ENCODE data around the gene IL1RAPL2.
"Not testable (repeated sequence)": the region's sequence is repeated elsewhere in the genome, so short reads cannot be mapped to it uniquely, and the experiment has no call there.

IL1RAPL2 gene

DNA sequence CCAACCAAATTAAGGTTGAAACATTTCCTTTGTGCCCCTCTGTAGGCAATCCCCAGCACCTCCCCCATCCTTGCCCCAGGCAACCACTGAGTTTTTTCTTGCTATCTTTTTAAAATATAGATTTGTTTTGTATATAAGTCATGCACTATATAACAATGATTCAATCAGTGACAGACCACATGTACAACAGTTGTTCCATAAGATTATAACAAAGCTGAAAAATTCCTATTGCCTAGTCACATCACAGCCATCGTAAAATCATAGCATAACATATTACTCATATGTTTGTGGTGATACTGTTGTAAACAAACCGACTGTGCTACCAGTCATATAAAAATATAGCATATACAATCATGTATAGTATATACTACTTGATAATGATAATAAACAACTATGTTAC, 1044.4 kb downstream of the IL1RAPL2 start:
- DNase-seq (ENCODE audit: low spot score), result no peak

DNA sequence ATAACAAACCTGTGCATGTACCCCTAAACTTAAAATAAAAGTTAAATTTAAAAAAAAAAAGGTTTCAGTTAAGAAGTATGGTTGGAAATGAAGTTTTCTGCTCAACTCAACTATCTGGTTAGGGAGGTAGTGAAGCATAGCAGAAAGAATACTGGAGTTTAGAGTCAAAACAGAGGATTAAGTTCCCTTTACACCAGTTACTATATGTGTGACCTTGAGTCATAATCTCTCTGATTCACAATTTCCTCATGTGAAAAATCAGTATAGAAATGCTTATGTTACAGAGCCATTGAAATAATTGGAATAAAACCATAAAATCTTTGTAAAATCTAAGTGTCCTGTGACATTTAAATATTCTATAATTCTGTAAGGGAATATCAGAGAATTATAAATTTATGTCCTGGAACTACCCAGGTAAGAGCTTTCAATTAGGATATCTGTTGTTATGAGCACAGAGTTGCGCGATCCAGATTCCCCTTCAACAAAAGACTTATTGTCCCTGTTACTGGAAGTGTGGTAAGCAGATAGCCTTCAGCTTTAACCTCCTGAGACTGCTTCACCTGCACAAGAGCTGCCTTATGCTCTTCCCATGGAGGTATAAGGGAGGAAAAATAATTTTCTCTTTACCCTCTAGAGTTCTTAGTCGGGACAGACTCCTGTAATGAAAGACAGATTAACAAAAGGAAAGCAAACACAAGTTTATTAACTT, 1052.5 kb downstream of the IL1RAPL2 start:
- no peak for DNase-seq (ENCODE audit: low spot score)

- DNase-seq (ENCODE audit: low spot score), result no peak
These were observed 1068.2 kb downstream of the IL1RAPL2 start for GRCh38 chrX:105634180-105634579.

DNA sequence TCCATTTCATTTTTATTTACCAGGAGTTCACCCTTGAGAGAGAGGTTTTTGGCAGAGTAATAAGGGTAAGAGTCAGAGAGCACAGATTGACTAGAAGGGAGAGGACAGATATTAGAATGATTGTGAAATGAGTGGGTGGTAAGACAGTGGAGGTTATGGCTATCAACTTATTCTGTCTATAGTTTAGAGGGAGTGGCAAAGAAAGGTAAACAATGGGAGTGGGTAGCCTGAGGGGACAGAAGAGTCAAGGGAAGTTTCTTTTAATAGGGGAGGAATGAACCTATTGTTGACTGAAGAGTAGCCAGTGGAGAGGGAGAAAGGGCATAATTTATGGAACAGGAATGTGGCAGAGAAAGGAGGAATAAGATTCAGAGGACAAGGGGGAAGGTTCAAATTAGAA, 1069.8 kb downstream of the IL1RAPL2 start:
- DNase-seq (ENCODE audit: low spot score), result no peak

DNA sequence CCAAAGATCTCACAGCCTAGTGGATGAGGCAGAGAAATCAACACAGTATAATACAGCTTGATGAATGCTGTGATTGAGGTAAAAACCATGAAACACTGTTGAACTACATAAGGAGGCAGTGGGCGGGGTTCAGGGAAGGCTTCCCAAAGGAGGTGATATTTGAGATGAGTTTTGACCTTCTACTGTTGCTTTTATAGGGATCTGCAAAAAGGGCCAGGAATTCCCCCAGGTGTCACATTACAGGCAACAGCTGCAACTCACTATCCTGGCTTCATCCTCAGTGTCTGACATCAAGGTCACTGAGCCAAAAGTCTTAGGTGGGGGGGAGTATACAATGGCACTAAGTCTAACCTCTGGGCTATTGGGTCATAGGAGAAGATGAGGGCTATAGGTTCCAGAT, 1070.7 kb downstream of the IL1RAPL2 start:
- DNase-seq (ENCODE audit: low spot score), result no peak

DNA sequence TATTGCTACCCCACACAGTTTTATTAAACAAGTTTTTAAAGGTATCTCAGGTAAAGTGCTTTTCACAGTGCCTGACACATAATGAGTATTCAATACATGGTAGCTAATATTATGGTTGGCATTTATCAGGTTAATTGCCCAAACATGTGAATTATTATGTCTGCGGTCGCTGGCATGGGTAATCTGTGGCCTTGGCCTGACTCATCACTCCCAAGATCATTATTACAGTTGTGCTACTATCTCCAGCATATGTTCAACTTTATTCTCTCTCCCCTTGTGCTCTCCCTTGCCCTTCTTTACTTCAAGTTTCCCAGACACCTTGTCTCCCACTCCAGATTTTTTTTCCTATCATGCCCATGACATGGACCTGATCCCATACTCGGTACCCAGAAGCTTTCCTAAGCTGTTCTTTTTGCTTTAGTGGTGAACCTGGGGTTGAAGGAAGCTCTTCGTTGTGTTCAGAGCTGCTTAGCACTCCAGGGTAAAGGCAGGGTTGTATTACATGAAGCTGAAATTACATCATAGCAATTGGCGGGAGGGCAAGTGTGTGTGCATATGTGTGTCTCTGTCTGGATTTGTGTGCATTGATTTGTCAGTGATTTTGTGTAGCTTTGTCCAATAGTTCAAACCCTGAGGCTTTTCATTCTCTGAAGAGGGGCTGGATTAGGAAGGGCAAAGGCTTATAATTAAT, 1079.8 kb downstream of the IL1RAPL2 start:
- DNase-seq (ENCODE audit: low spot score), result peak; percentile 7

- DNase-seq (ENCODE audit: low spot score), result no peak
These were observed 1080.8 kb downstream of the IL1RAPL2 start for GRCh38 chrX:105646592-105647372.

DNA sequence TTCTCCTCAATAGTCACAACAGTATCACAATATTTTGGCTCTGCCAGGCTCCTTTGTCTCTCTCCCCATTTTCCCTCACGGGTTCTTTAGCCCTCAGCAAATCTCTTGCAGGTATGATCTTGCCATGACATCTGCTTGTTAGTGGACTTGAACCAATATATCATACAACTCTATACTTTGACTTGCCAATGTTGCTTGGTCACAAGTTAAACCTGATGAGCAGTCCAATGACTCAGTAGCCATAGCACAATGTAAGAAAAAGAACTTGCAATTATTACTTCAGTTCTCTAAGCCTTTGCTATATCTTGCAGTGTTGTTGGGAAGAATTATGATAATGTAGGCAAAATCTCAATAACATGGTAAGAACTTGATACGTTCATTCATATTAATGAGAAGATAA, 1081.8 kb downstream of the IL1RAPL2 start:
- DNase-seq (ENCODE audit: low spot score), result no peak

- DNase-seq (ENCODE audit: low spot score), result no peak
These were observed 1082.7 kb downstream of the IL1RAPL2 start for GRCh38 chrX:105648732-105649131.

- DNase-seq (ENCODE audit: low spot score), result no peak
These were observed 1084.6 kb downstream of the IL1RAPL2 start for GRCh38 chrX:105650577-105650976.

- DNase-seq (ENCODE audit: low spot score), result no peak
These were observed 1085.0 kb downstream of the IL1RAPL2 start for GRCh38 chrX:105650986-105651385.

GRCh38 chrX:105653891-105654290, 1087.9 kb downstream of the IL1RAPL2 start:
- DNase-seq (ENCODE audit: low spot score), result no peak

GRCh38 chrX:105658136-105658535, 1092.1 kb downstream of the IL1RAPL2 start:
- DNase-seq (ENCODE audit: low spot score), result no peak

GRCh38 chrX:105662248-105662647, 1096.2 kb downstream of the IL1RAPL2 start:
- no peak for DNase-seq (ENCODE audit: low spot score)

DNA sequence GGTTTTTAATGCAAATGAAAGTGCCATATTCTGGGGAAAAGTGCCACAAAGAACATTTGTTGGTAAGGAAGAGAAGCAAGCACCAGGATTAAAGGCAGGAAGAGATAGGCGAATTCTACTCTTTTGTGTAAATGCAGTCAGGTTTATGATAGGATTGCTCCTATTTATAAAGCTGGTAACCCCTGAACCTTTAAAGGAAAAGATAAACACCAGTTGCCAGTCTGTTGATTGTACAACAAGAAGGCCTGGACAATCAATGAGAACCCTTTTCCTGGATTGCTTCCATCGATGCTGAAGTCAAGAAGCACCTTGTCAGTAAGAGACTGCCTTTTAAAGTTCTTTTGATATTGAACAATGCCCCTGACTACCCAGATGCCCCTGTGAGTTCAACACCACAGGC, 1098.2 kb downstream of the IL1RAPL2 start:
- no peak for DNase-seq (ENCODE audit: low spot score)

GRCh38 chrX:105684288-105684687, 1118.3 kb downstream of the IL1RAPL2 start:
- not testable (repeated sequence) for DNase-seq (ENCODE audit: low spot score)

DNA sequence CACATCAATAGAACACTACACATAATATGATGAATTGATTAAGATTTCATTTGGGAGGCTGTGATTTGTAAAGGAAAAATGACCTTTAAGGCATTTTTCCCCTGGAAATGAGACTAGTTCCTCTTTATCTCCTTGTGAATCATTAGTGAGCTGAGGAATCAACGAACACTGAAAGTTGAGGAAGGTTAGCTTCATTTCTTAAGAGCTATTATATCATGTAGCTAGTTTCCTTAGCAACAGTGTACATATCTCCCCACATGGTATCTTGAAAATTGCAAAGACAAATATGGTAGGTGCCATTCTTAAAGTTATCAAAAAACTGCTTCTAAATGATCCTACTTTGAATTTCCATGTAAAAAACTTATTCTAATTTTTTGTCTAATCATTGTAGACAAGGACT, 1128.8 kb downstream of the IL1RAPL2 start:
- DNase-seq (ENCODE audit: low spot score), result no peak

DNA sequence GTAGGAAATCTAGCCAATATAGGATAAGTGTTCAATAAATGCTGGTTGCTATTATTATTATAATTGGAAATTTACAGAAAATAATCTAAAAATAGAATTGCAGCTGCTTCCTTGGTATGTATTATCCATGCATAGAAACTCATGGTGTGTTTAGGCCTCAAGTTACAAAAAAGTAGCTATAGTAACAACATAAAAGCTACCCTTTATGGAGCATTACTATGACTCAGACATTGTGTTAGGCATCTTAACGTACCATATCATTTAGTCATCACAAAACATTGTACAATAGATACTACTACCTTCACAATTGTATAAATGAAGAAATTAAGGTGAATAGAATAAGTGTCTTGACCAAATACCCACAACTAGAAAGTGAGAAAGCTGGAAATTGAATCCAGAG, 1129.5 kb downstream of the IL1RAPL2 start:
- DNase-seq (ENCODE audit: low spot score), result no peak

DNA sequence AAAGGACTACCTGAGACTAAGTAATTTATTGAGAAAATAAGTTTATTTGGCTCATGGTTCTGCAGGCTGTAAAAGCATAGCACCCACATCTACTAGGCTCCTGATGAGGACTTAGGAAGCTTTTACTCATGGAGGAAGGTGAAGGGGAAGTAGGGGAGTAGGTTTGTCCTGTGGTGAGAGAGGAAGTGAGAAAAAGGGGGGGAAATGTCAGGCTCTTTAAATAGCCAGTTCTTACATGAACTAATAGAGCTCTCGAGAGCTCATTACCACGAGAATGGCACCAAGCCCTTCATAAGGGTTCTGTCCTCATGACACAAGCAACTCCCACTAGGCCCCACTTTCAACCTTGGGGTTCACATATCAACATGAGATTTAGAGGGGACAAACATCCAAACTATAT, 1130.9 kb downstream of the IL1RAPL2 start:
- no peak for DNase-seq (ENCODE audit: low spot score)

- DNase-seq (ENCODE audit: low spot score), result no peak
These were observed 1132.2 kb downstream of the IL1RAPL2 start for GRCh38 chrX:105697984-105698781.

GRCh38 chrX:105700331-105700730, 1134.3 kb downstream of the IL1RAPL2 start:
- no peak for DNase-seq (ENCODE audit: low spot score)
